Heart right ventricle (tissue), 16 donors: ENCODE results near the gene TLN1. TPM values are rescaled to one million over a fixed set of nuclear protein-coding genes. Genes with fewer than 3 reads are reported as not detected.
A peak's percentile ranks its signal among the peaks of the same experiment; 100 is the strongest.

Experiments used
- ATAC-seq, 8 donors: fragments of 200-7000 bp; cut with Tn5 transposase; one replicate each; pipeline ENCODE4 v1.9.1; 2020; ENCODE audit warnings: mild to moderate bottlenecking in 8 of 8, moderate library complexity in 8 of 8, moderate number of reproducible peaks in 1 of 8
- DNase-seq, 2 donors: peaks; one replicate each; pipeline ENCODE4 v3.0.0-alpha.2; 2020
- H3K27ac ChIP-seq, 10 donors: fragments of 200-600 bp; sonication (generic) in 2 of 10; one replicate each; pipeline versions ENCODE4 v1.5.0 to v1.8.0; 2020 to 2022; ENCODE audit warnings: mild to moderate bottlenecking in 3 of 10
- H3K27me3 ChIP-seq, 7 donors: fragments of 200-600 bp; one replicate each; pipeline ENCODE4 v1.8.0; 2021 to 2022; ENCODE audit warnings: mild to moderate bottlenecking in 2 of 7
- H3K36me3 ChIP-seq, 9 donors: fragments of 200-600 bp; sonication (generic) in 1 of 9; one replicate each; pipeline versions ENCODE4 v1.5.0 to v1.8.0; 2020 to 2022; ENCODE audit warnings: mild to moderate bottlenecking in 2 of 9
- H3K4me1 ChIP-seq, 9 donors: fragments of 200-600 bp; sonication (generic) in 1 of 9; one replicate each; pipeline versions ENCODE4 v1.5.0 to v1.8.0; 2020 to 2022; ENCODE audit warnings: mild to moderate bottlenecking in 4 of 9
- H3K4me3 ChIP-seq, 10 donors: fragments of 200-600 bp; sonication (generic) in 2 of 10; one replicate each; pipeline versions ENCODE4 v1.5.0 to v1.8.0; 2020 to 2022; ENCODE audit warnings: mild to moderate bottlenecking in 7 of 10, moderate library complexity in 2 of 10
- H3K9me3 ChIP-seq, 11 donors: fragments of 200-600 bp in 10 of 11; sonication (generic) in 2 of 11; one replicate each; pipeline versions ENCODE4 v1.5.0 to v1.8.0; 2013 to 2022; ENCODE audit warnings: mild to moderate bottlenecking in 2 of 11, control low read depth in 1 of 11, moderate library complexity in 1 of 11
- WGBS, 2 donors: extraction: QIAGEN DNeasy Blood & Tissue Kit; methylation state at CpG; one replicate each; pipeline ENCODE4 v1.1.7; 2013; ENCODE audit warnings: inconsistent platforms in 1 of 2; 5-methylcytosine and 5-hydroxymethylcytosine counted together
- intact Hi-C, 10 donors: fragments of 100-400 bp; cut with DNase I; formaldehyde crosslinking; loops; one replicate each; pipeline versions ENCODE4 v1.11.1 to v1.14.2; 2022
- polyA plus RNA-seq, 2 donors: library from polyadenylated mRNA; stranded (reverse); fragments of 200-250 nt; gene quantifications; one replicate each; pipeline ENCODE4 v1.2.3, GENCODE V29; 2013
- total RNA-seq, 10 donors: library from RNA; stranded (reverse); fragmentation: NEBNext Ultra II Directional in 3 of 10; extraction: Animal tissue kit (Norgen Biotek cat#: 25700) in 3 of 10; gene quantifications; one replicate each; pipeline versions ENCODE4 v1.2.1 to v1.2.4, GENCODE V29; 2021 to 2023
- TF ChIP-seq, protein P1 (sequence below), 9 donors: fragments of 200-600 bp; sonication (generic) in 2 of 9; IDR thresholded peaks; one replicate each; pipeline versions ENCODE4 v1.5.0 to v1.8.0; 2021 to 2022; ENCODE audit warnings: antibody characterized with exemption in 9 of 9, mild to moderate bottlenecking in 5 of 9, moderate library complexity in 1 of 9
- donor health status: Arrhythmogenic right ventricular cardiomyopathy.
- donor health status: ischemic (EF 13 %, LVEDD 7.1; RV severe dilation, severe dysfunction).
- donor health status: healthy with polysubstance abuse.
- donor health status: DM: no; HTN: yes; CAD: no.
- donor health status: DM: no; HTN: no; CAD: no.
- donor health status: ischemic (EF 25% LVEDD 6.9; RV normal size, moderate dysfunction).
- donor health status: ischemic (EF 25% LVEDD 5.7; RV mildly dilated, moderate dysfunction).
- donor health status: healthy.
- donor health status: DM: yes; HTN: yes; CAD: no.
- donor health status: Ischemic cardiomyopathy.
- donor health status: ischemic (EF 35%, LVEDD 5.7; RV mildly dilated, moderate dysfunction).
- donor health status: nonischemic (EF 11% LVEDD 7.7; RV severe dilation, severe dysfunction).
- donor health status: DM: yes; HTN: yes; CAD: no.
- donor health status: PGD.
- donor health status: ischemic (EF 29% LVEDD 5.4; RV normal size, mild dysfunction).
- donor health status: nonischemic (EF 23%, LVEDD 6.1; RV moderate dilation, normal function).

TLN1 gene
- total and polyA plus RNA-seq, 12 donors: 99.6 to 323 (median 238) TPM

GRCh38 chr9:35664531-35665470 lies 67.2 kb downstream of the TLN1 start, which contains the start of gene ARHGEF39:
ARHGEF39 (minus strand) TSS chr9:35665195; CDS start chr9:35665169, 26 bp downstream.
- DNase-seq (peak; percentile 76 to 84), ATAC-seq (peak; percentile 79 to 88 (median 85))
- peaks cover 0 to 50% (median 34%) of the 10 kb centered on the region in 9 donors for H3K4me1 ChIP-seq
- H3K27me3 ChIP-seq: no peaks in the 10 kb centered on the region
- peaks cover 0 to 28% (median 9%) of the 10 kb centered on the region in 9 donors for H3K36me3 ChIP-seq
- peak within 1 kb of the TSS in 9 of 10 donors; percentile 31 to 78 (median 61) for H3K27ac ChIP-seq
- TF ChIP-seq, protein P1, sequence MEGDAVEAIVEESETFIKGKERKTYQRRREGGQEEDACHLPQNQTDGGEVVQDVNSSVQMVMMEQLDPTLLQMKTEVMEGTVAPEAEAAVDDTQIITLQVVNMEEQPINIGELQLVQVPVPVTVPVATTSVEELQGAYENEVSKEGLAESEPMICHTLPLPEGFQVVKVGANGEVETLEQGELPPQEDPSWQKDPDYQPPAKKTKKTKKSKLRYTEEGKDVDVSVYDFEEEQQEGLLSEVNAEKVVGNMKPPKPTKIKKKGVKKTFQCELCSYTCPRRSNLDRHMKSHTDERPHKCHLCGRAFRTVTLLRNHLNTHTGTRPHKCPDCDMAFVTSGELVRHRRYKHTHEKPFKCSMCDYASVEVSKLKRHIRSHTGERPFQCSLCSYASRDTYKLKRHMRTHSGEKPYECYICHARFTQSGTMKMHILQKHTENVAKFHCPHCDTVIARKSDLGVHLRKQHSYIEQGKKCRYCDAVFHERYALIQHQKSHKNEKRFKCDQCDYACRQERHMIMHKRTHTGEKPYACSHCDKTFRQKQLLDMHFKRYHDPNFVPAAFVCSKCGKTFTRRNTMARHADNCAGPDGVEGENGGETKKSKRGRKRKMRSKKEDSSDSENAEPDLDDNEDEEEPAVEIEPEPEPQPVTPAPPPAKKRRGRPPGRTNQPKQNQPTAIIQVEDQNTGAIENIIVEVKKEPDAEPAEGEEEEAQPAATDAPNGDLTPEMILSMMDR (IDR thresholded peaks at IDR 0.05): peak in 4 of 9 donors; percentile 12 to 44 (median 39)
- intact Hi-C loops: loop anchor here in 6 of 10 donors (2.0 to 10.0 kb wide), 4 partner anchors 22 to 62 kb away; no protein-coding TSS in a partner anchor
- H3K9me3 ChIP-seq: no peaks in the 10 kb centered on the region
- WGBS, 2 donors: 7 to 8% methylated on average over 58 of the region's 58 CpGs
- H3K4me3 ChIP-seq: peak within 1 kb of the TSS in 9 of 10 donors; percentile 36 to 67 (median 58)

DNA sequence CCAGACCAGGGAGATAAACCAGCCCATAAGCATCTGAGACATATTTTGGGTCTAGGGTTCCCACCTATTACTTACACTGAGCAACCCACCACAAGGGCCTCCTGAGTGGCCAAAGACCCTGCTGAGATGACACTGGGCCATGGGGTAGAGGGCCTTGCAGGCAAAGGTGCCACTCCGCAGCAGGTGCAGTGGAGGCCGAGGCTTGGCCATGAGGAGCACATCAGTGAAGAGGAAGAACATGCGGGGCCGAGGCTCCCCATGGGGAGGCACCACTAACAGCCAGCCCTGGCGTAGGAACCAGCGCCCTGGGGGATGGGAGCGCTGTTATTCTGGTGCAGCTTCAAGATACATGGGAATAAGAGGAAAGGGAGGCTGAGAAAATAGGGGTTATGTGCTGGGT lies 69.6 kb downstream of the TLN1 start:
- Histone ChIP-seq H3K27ac (peak overlapping the region in 7 of 10 donors; percentile 95 to 99 (median 98)), H3K4me3 (no peak overlapping the region), H3K4me1 (peaks cover 0 to 62% (median 45%) of the 10 kb centered on the region in 9 donors), H3K9me3 (no peaks in the 10 kb centered on the region), H3K36me3 (peaks cover 0 to 29% (median 9%) of the 10 kb centered on the region in 9 donors), H3K27me3 (no peaks in the 10 kb centered on the region)
- 90 to 92% methylated on average over 7 of the region's 7 CpGs for WGBS, 2 donors
- TF ChIP-seq, protein P1 (IDR thresholded peaks at IDR 0.05): no peak
- ATAC-seq (no peak), DNase-seq (no peak)
- intact Hi-C loops: loop anchor here in 6 of 10 donors (2.0 to 10.0 kb wide), 4 partner anchors 35 to 66 kb away; no protein-coding TSS in a partner anchor

GRCh38 chr9:35661756-35662350 lies 70.1 kb downstream of the TLN1 start:
- H3K4me3 ChIP-seq: no peak overlapping the region
- intact Hi-C loops: loop anchor here in 6 of 10 donors (2.0 to 10.0 kb wide), 4 partner anchors 35 to 67 kb away; no protein-coding TSS in a partner anchor

More at GRCh38 chr9:35661756-35662350, 70.1 kb downstream of the TLN1 start:
- TF ChIP-seq, protein P1 (IDR thresholded peaks at IDR 0.05): no peak
- WGBS, 2 donors: 71 to 74% methylated on average over 3 of the region's 3 CpGs
- H3K4me1 ChIP-seq: peaks cover 0 to 68% (median 51%) of the 10 kb centered on the region in 9 donors
- H3K9me3 ChIP-seq: no peaks in the 10 kb centered on the region
- no peak for DNase-seq
- no peaks in the 10 kb centered on the region for H3K27me3 ChIP-seq
- peak overlapping the region; percentile 24 to 99 (median 98) for H3K27ac ChIP-seq
- H3K36me3 ChIP-seq: peaks cover 0 to 29% (median 9%) of the 10 kb centered on the region in 9 donors
- no peak for ATAC-seq
